Fibroblast of pulmonary artery (primary cell): ENCODE measurements around the gene RAB30.
"Not testable (repeated sequence)": the region's sequence is repeated elsewhere in the genome, so short reads cannot be mapped to it uniquely, and the experiment has no call there.

Experiments
- DNase-seq: peaks from one replicate; pipeline ENCODE4 v3.0.0-alpha.2; 2010; ENCODE audit warnings: low read depth
- H3K4me3 ChIP-seq: replicated peaks from 2 replicates; pipeline ENCODE4 v1.5.1; 2011; ENCODE audit warnings: low read depth, mild to moderate bottlenecking, control low read depth, low read length, moderate library complexity
- CTCF ChIP-seq: IDR thresholded peaks from 2 replicates; pipeline ENCODE4 v1.5.1; 2011; ENCODE audit warnings: mild to moderate bottlenecking, control low read depth, low read length, inconsistent platforms; ENCODE audit errors: missing control alignments

The RAB30 gene

DNA sequence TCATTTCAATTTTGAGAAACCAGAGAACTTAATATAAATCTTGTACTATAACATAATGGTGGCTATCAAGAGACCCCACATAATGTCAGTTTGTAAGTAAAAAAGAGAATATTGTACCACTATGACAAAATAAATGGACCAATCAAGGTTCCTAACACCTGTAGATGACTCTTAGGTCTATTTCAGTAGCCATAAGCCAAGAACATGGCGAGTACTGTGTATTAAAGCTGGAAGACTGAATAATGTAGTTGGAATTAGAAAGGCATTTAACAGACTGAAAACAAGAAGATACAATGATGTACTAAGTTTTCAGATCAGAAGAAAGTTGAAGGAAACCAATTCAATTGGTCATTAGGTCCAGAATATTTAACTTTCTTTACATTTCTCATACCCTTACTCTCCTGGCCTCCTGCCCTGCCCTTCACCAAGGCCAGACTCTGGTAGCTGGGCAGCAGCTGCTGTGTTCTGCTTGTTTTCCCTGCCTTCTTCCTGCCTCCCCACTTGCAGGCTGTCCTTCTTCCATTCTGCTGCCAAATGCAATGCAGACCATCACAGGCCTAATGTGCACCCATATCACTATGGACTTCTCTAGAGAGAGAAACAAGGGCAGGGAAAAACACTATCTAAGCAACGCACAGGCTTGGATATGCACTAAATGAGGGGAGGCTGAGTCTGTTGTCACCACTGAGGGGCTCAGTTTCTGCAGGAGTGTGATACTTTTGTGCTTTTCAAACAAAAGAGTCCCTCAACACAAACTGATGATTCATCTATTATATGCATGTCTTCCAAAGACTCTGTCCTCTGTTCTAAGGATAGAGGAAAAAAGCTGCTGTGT, 60.1 kb downstream of the RAB30 start:
- TF ChIP-seq CTCF = no peak
- peak; percentile 22 for DNase-seq
- no peak overlapping the region for H3K4me3 ChIP-seq

- no peak overlapping the region for H3K4me3 ChIP-seq
- no peak for TF ChIP-seq CTCF
- DNase-seq = no peak
These were observed 61.7 kb downstream of the RAB30 start for GRCh38 chr11:83009999-83010398.

DNA sequence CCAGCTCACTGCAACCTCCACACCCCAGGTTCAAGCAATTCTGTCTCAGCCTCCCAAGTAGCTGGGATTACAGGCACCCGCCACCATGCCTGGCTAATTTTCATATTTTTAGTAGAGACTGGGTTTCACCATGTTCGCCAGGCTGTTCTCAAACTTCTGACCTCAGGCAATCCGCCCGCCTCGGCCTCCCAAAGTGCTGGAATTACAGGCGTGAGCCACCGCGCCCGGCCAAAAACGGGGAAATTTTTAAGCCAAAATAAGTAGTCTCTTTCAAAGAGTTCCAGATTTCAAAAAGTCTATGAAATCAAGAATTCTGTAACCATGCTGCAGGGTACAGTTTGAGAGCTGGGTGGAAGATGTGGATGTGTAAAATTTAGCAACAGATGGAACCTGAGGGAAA, 62.6 kb downstream of the RAB30 start:
- not testable (repeated sequence) for H3K4me3 ChIP-seq

DNA sequence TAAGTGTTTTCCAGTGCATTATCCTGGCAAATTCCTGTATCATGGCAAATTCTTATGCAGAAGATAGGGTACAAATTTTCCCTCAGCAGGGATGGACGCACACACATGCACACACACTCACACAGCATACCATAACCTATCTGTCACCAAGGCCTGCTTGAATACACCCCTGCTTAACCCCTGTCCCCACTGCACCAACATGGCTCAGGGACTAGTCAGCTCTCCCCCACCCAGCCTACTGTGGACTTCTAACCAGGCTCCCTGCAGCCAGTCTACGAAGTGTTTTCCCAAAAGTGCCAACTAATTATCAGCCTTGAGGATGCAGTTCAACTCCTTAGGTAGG, 63.1 kb downstream of the RAB30 start:
- peak; percentile 25 for DNase-seq
- no peak for TF ChIP-seq CTCF
- no peak overlapping the region for H3K4me3 ChIP-seq

More for the DNA sequence above, 62.6 kb downstream of the RAB30 start:
- not testable (repeated sequence) for DNase-seq

DNA sequence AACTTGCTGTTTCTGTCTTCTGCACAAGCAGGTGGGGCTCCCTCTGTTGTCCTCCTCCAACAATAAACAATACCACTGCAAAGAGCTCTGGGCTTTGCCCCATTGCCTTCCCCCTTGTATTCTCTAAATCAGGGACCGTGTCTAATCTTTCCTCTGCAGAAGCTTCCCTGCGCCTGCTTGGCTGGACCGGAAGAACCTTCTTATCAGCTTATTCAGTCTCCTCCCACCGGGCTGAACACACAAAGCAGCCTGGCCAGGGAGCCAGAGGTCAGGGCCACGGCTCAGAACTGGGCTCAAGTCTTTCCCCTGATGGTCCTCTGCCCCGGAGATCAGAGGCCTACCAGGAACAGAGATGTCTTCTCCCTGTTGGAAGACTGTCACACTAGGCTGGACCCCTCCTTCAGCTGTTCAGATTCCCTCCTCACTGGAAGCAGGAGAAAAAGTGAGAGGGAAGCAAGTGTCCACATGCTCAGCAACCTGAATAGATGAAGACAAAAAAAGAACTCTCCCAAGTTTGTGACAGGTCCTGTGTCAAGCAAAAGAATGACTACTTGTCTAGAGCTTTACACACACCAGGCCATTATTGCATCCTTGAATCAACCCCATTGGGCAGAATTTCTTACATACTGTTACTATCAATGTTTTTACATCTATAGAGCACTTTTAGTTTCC, 63.7 kb downstream of the RAB30 start:
- peak; percentile 35 for DNase-seq
- no peak for TF ChIP-seq CTCF
- no peak overlapping the region for H3K4me3 ChIP-seq

DNA sequence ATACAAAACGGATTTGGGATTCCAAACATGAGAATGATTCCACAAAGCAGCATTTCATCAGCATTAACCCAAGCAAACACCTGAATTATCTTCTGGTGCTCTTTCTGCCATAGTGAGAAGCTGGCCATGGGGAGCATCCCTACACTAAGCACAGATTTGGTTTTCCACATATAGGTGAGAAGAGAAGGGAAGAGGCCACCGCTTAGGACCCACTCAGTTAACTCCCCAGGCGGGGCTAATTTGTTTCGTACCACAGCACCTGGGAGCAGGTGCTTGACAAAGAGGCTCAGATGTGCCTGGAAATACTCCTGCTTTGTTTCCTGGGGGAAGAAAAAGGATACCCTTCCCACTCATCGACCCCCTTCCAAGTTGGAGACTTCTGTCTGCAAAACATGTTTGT, 64.2 kb downstream of the RAB30 start:
- H3K4me3 ChIP-seq = no peak overlapping the region
- TF ChIP-seq CTCF = no peak
- DNase-seq = no peak

DNA sequence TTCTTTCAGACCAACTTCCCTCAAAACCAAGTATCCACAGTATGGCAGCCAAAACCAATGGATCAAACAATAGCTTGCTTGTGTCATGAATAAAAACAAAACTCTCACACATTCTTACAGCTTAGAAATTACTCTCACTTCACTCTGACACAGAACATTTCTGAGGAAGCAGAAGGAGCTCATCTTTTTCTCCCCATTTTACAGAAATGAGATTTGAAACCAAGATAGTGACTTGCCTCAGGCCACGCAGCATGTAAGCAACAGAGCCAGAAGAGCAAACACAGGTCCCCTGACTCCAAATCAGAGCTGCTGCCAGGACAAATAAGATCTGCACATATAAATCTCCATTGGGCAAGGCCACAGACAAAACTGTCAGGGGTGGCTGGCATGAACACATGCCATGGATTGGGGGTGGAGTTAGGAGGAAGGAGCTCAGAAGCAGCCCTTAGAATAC, 64.8 kb downstream of the RAB30 start:
- no peak overlapping the region for H3K4me3 ChIP-seq
- no peak for TF ChIP-seq CTCF
- no peak for DNase-seq
